KMS-11 (cell line): ENCODE measurements around the gene RAB8B.

Source experiments
- H2AFZ ChIP-seq: fragments of 200-600 bp; sonication (generic); 2 replicates; pipeline ENCODE4 v1.6.1; 2016; ENCODE audit warnings: antibody characterized with exemption, mixed run types, low read depth
- H3K27ac ChIP-seq: fragments of 200-600 bp; sonication (generic); 2 replicates; pipeline ENCODE4 v1.6.1; 2016; ENCODE audit warnings: mild to moderate bottlenecking, mixed run types
- H3K27me3 ChIP-seq: fragments of 200-600 bp; sonication (generic); 2 replicates; pipeline ENCODE4 v1.6.1; 2017; ENCODE audit warnings: mild to moderate bottlenecking, low read depth, mixed run types, moderate library complexity; ENCODE audit not compliant: insufficient read depth
- H3K36me3 ChIP-seq: fragments of 200-600 bp; sonication (generic); 2 replicates; pipeline ENCODE4 v1.6.1; 2017; ENCODE audit warnings: mild to moderate bottlenecking, mixed run types; ENCODE audit not compliant: insufficient read depth
- H3K4me1 ChIP-seq: fragments of 200-600 bp; sonication (generic); 2 replicates; pipeline ENCODE4 v1.6.1; 2016; ENCODE audit warnings: mild to moderate bottlenecking, low read depth, mixed run types; ENCODE audit not compliant: poor library complexity, severe bottlenecking
- H3K4me2 ChIP-seq: fragments of 200-600 bp; sonication (generic); 2 replicates; pipeline ENCODE4 v1.7.0; 2016; ENCODE audit warnings: mild to moderate bottlenecking, mixed run types
- H3K4me3 ChIP-seq: fragments of 200-600 bp; sonication (generic); IDR thresholded peaks from 2 replicates; pipeline ENCODE4 v1.6.1; 2017; ENCODE audit warnings: low read depth, low read length, mixed read lengths; ENCODE audit not compliant: insufficient read depth
- H3K79me2 ChIP-seq: fragments of 200-600 bp; sonication (generic); 2 replicates; pipeline ENCODE4 v1.6.1; 2016; ENCODE audit warnings: low read depth, mixed run types; ENCODE audit not compliant: insufficient read depth
- H3K9ac ChIP-seq: fragments of 200-600 bp; sonication (generic); 2 replicates; pipeline ENCODE4 v1.6.1; 2016; ENCODE audit warnings: mild to moderate bottlenecking, mixed run types
- H4K20me1 ChIP-seq: fragments of 200-600 bp; sonication (generic); 2 replicates; pipeline ENCODE4 v1.6.1; 2016; ENCODE audit warnings: mild to moderate bottlenecking, mixed run types; ENCODE audit not compliant: insufficient read depth
- TF ChIP-seq, protein P1 (sequence below): fragments of 200-600 bp; sonication (generic); conservative IDR thresholded peaks from 2 replicates; pipeline ENCODE4 v1.6.1; 2017; ENCODE audit warnings: low read depth, mild to moderate bottlenecking, antibody characterized with exemption, low read length, moderate library complexity, mixed read lengths

Gene RAB8B

GRCh38 chr15:63181648-63182047, 7.8 kb upstream of the RAB8B start:
- no peaks in the 10 kb centered on the region for H3K36me3 ChIP-seq
- no peaks in the 10 kb centered on the region for H4K20me1 ChIP-seq
- H3K27me3 ChIP-seq = no peaks in the 10 kb centered on the region
- no peak overlapping the region for H3K4me2 ChIP-seq
- H3K79me2 ChIP-seq = no peaks in the 10 kb centered on the region
- no peaks in the 10 kb centered on the region for H3K4me1 ChIP-seq
- no peak overlapping the region for H2AFZ ChIP-seq
- TF ChIP-seq, protein P1, sequence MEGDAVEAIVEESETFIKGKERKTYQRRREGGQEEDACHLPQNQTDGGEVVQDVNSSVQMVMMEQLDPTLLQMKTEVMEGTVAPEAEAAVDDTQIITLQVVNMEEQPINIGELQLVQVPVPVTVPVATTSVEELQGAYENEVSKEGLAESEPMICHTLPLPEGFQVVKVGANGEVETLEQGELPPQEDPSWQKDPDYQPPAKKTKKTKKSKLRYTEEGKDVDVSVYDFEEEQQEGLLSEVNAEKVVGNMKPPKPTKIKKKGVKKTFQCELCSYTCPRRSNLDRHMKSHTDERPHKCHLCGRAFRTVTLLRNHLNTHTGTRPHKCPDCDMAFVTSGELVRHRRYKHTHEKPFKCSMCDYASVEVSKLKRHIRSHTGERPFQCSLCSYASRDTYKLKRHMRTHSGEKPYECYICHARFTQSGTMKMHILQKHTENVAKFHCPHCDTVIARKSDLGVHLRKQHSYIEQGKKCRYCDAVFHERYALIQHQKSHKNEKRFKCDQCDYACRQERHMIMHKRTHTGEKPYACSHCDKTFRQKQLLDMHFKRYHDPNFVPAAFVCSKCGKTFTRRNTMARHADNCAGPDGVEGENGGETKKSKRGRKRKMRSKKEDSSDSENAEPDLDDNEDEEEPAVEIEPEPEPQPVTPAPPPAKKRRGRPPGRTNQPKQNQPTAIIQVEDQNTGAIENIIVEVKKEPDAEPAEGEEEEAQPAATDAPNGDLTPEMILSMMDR = no peak
- no peak overlapping the region for H3K9ac ChIP-seq
- H3K27ac ChIP-seq = no peak overlapping the region
- no peak overlapping the region for H3K4me3 ChIP-seq

DNA sequence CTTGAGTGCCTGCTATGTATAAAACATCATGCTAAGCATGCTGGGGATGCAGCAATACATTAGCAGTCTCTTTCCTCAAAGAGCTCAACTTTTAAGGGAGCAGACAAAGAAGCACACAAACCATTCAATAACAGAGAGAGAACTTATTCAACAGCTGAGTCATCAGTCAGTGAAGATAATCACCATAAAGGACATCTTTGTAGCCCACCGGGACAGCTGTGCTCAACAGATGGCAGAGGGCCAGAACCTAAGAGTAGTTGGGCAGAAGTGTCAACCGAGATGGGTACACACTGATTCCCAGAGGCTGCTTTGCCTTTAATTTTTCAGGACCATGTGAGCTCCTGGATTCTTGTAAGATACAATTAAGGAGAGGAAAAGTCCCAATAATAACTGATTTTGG, 4.2 kb upstream of the RAB8B start:
- Histone ChIP-seq H3K4me2 (no peak overlapping the region), H3K79me2 (no peaks in the 10 kb centered on the region), H2AFZ (no peak overlapping the region), H3K27ac (no peak overlapping the region), H3K9ac (no peak overlapping the region), H3K4me3 (no peak overlapping the region), H3K4me1 (peaks cover 8% of the 10 kb centered on the region), H3K27me3 (no peaks in the 10 kb centered on the region), H3K36me3 (no peaks in the 10 kb centered on the region), H4K20me1 (no peaks in the 10 kb centered on the region)
- TF ChIP-seq, protein P1 = no peak

DNA sequence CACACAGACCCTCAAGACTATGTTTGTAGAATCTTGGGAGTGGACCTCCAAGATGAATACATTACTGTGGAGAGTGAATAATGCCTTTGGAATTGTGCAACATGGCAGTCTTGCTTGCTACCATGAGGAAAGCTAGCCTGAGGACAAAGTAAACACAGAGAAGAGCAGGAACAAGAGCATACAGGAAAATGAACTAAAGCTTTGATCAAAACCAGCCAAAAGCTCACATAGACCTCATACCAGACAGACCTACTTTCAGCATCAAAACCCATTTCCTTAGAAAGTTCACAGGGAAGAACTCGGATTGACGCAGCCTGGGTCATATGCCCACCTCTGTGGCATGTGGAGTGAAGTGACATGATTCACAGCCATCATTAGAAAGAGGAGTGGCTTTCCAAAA, 3.3 kb upstream of the RAB8B start:
- Histone ChIP-seq H3K4me1 (peaks cover 16% of the 10 kb centered on the region), H3K27ac (no peak overlapping the region), H3K36me3 (no peaks in the 10 kb centered on the region), H3K4me2 (no peak overlapping the region), H3K4me3 (no peak overlapping the region), H2AFZ (no peak overlapping the region), H3K9ac (no peak overlapping the region), H3K79me2 (no peaks in the 10 kb centered on the region), H3K27me3 (no peaks in the 10 kb centered on the region), H4K20me1 (no peaks in the 10 kb centered on the region)
- TF ChIP-seq, protein P1 = no peak

DNA sequence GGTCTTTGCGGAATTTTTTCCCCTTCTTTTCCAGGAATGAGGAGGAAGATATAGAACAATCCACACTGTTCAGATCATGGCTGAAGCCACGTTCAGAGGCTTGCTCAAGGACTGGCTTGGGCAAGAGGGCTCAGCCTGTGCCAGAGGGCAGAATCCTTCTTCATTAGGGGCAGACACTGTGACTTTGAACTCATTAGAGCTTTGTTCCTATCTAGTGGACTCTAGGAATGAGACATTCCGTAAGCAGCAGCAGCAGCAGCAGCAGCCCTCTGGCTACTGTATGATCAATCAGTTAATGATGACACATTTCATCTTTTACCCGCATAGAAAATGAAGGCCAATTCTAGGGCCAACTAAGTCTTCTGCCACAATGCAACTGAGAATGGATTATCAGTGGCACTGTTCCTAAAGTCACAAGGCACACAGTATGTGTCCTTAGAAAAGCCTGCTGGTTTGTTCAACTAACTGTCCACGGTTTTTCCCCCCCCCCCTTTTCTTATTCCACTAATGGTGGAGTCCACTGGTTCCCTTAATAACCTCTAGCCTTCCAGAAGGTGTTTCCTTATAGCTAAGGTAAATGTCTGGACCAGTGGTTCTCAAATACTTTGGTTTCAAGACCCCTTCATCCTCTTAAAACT, 1.7 kb upstream of the RAB8B start:
- TF ChIP-seq, protein P1 = no peak
- Histone ChIP-seq H3K27me3 (no peaks in the 10 kb centered on the region), H3K4me2 (no peak overlapping the region), H3K79me2 (peaks cover 5% of the 10 kb centered on the region; the same call in 1 of the 2 replicates), H3K4me1 (peaks cover 33% of the 10 kb centered on the region), H3K27ac (no peak overlapping the region), H3K9ac (no peak overlapping the region), H2AFZ (peak overlapping the region; percentile 99; the same call in 1 of the 2 replicates), H3K36me3 (no peaks in the 10 kb centered on the region), H4K20me1 (no peaks in the 10 kb centered on the region), H3K4me3 (no peak overlapping the region)
